ENCODE measurements around the gene METTL8.

Gene METTL8

GRCh38 chr2:171407030-171407675 is 26.6 kb downstream of the METTL8 start:
- no peak for TF ChIP-seq CTCF (conservative IDR thresholded peaks at IDR 0.05; ENCODE audit: low read depth, low read length)

GRCh38 chr2:171406044-171406443 is 27.7 kb downstream of the METTL8 start:
- no peak for TF ChIP-seq CTCF (conservative IDR thresholded peaks at IDR 0.05; ENCODE audit: low read depth, low read length)
- DNase-seq (ENCODE audit: low read depth) = no peak
- H3K4me3 ChIP-seq (ENCODE audit: low read depth, low read length) = no peak overlapping the region

More at GRCh38 chr2:171407030-171407675, 26.6 kb downstream of the METTL8 start:
- no peak overlapping the region for H3K4me3 ChIP-seq (ENCODE audit: low read depth, low read length)
- no peak for DNase-seq (ENCODE audit: low read depth)

GRCh38 chr2:171405546-171405945 is 28.2 kb downstream of the METTL8 start:
- no peak overlapping the region for H3K4me3 ChIP-seq (ENCODE audit: low read depth, low read length)
- DNase-seq (ENCODE audit: low read depth) = no peak
- TF ChIP-seq CTCF (conservative IDR thresholded peaks at IDR 0.05; ENCODE audit: low read depth, low read length) = no peak

GRCh38 chr2:171404719-171405118 is 29.1 kb downstream of the METTL8 start:
- H3K4me3 ChIP-seq (ENCODE audit: low read depth, low read length) = no peak overlapping the region
- no peak for TF ChIP-seq CTCF (conservative IDR thresholded peaks at IDR 0.05; ENCODE audit: low read depth, low read length)
- DNase-seq (ENCODE audit: low read depth) = no peak

GRCh38 chr2:171404261-171404660 is 29.5 kb downstream of the METTL8 start:
- H3K4me3 ChIP-seq (ENCODE audit: low read depth, low read length) = no peak overlapping the region
- peak; percentile 68 for DNase-seq (ENCODE audit: low read depth)
- no peak for TF ChIP-seq CTCF (conservative IDR thresholded peaks at IDR 0.05; ENCODE audit: low read depth, low read length)

GRCh38 chr2:171402906-171403580 is 30.7 kb downstream of the METTL8 start:
- peak; percentile 46 for DNase-seq (ENCODE audit: low read depth)
- no peak overlapping the region for H3K4me3 ChIP-seq (ENCODE audit: low read depth, low read length)
- no peak for TF ChIP-seq CTCF (conservative IDR thresholded peaks at IDR 0.05; ENCODE audit: low read depth, low read length)

GRCh38 chr2:171401947-171402346 is 31.8 kb downstream of the METTL8 start:
- H3K4me3 ChIP-seq (ENCODE audit: low read depth, low read length) = no peak overlapping the region
- DNase-seq (ENCODE audit: low read depth) = no peak
- no peak for TF ChIP-seq CTCF (conservative IDR thresholded peaks at IDR 0.05; ENCODE audit: low read depth, low read length)
